NCI-H187 treated with DMSO at 0.1 percent for 48 hours (cell line): ENCODE measurements around the gene PLXNA4.
"Not testable (repeated sequence)": the region's sequence is repeated elsewhere in the genome, so short reads cannot be mapped to it uniquely, and the experiment has no call there.

Experiments
- DNase-seq: peaks from one replicate; lab custom pipeline; 2025; lab: John Stamatoyannopoulos, UW

PLXNA4 gene

DNA sequence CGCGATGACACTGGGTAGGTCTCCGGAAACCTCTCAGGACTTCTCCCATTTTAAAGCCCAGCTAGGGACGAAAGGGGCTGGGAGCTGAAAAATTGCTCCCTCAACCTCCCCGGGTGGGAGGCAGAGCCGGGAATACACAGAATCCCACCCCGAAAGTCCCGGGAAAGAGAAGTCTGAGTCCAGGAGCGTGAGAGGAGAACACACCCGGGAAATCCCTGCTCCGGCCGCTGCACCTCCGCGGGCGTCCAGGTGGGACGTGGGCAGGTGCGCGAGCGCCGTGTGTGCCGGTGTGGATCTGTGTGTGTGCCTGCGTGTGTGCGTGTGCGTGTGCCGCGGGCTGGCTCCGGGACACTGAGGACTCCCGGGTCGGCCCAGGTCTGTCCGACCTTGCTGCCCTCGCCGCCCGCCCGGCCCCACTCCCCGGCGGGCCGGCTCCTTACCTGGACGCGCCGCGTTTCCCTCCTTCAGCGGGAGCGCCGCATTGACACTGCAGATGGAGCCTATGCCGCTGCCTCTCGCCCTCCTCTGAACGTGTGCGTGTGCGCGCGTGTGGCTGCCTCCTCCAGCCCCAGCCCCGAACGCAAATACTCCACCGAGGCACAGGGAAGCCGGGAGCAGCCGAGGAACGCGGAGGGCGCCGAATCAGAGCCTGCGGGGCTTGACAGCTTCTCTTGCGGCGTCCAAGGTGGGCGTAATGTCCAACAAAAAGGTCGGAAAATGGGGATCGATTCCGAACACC is at the start of gene PLXNA4:
PLXNA4 (minus strand) TSS at position 489 of the 739 bp plus-strand sequence. CDS start 67,777 bp downstream, outside the sequence.
- DNase-seq: no peak

- DNase-seq: no peak
Observed at GRCh38 chr7:132625651-132626050, 49.4 kb upstream of the PLXNA4 start.

GRCh38 chr7:132622081-132622480 is 45.8 kb upstream of the PLXNA4 start:
- no peak for DNase-seq

DNA sequence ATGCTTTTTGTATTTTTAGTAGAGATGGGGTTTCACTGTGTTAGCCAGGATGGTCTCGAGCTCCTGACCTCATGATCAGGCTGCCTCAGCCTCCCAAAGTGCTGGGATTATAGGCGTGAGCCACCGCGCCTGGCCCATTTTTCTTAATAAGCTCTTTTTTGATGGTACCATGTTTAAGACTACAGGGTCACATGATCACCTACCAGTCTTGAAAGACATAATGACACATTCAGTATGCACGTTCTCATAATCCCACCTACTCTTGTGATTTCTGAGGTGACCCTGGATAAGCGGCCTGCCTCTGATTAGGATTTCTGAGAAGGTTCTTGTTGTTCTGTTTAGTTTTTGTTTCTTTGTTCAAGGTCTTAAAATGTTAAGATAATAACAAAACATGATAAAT is 43.7 kb upstream of the PLXNA4 start:
- DNase-seq: no peak

GRCh38 chr7:132618956-132619305 is 42.7 kb upstream of the PLXNA4 start:
- no peak for DNase-seq

- DNase-seq: no peak
Observed at GRCh38 chr7:132618271-132618955, 42.1 kb upstream of the PLXNA4 start.

- no peak for DNase-seq
Observed at GRCh38 chr7:132614428-132615318, 38.4 kb upstream of the PLXNA4 start.

GRCh38 chr7:132613737-132614136 is 37.5 kb upstream of the PLXNA4 start:
- no peak for DNase-seq

GRCh38 chr7:132610995-132611394 is 34.7 kb upstream of the PLXNA4 start:
- DNase-seq: no peak

- no peak for DNase-seq
Observed at GRCh38 chr7:132609906-132610520, 33.7 kb upstream of the PLXNA4 start.

- no peak for DNase-seq
Observed at GRCh38 chr7:132609222-132609621, 33.0 kb upstream of the PLXNA4 start.

DNA sequence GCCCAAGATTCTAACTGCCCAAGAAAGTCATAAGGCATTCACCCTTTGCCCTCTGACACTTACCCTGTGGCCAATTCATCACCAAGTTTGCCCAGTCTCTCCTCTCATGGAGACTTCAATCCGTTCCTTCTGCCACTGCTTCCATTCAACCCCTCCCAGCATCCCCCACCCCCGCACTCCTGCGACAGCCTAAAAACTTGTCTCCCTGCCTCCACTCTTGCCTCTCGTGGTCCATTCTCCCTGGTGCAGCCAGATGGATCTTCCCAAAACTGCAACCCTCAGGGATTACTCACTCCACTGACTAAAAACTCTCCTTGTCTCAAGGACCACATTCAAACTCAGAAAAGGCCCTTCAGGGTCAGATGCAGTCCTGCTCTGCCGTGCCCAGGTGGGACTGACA is 32.3 kb upstream of the PLXNA4 start:
- DNase-seq: no peak

GRCh38 chr7:132607656-132608055 is 31.4 kb upstream of the PLXNA4 start:
- DNase-seq: no peak

DNA sequence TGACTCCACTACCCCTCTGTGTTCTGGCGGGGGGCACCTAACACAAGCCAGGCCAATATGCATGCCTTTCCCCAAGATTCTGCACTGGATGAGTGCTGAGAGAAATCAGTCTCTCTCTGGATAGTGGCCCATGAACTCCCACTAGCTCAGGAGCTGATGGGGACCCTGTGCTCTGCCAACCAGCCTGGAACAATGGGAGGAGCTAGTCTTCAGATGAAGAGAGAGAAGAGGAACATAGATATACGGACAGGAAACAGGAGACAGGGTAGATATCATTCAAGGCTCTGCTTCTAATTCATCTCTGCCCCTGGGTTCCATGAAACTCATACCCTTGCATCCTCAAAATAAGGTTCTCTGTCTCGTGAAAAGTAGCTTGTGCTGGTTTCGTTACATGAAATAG is 27.9 kb upstream of the PLXNA4 start:
- no peak for DNase-seq

- no peak for DNase-seq
Observed at GRCh38 chr7:132603220-132603833, 27.1 kb upstream of the PLXNA4 start.

DNA sequence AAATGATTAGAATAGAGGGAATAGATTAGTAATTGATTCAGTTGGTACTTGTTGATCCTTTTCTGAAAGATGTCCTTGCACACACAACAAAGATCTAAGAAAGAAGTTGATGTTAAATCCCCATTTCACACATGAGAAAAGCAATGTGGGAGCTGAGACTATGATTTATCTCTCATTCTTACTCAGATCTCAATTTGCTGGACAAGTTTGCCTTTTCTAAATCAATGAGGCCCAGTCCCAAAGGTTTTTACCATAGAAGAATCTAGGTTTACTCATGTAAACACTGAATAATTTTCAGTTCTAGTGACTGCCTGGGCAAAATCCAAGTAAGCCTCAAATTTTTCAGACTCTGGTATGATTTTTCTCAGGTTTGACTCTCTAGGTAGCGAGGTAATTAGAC is 25.5 kb upstream of the PLXNA4 start:
- no peak for DNase-seq

- no peak for DNase-seq
Observed at GRCh38 chr7:132596588-132596987, 20.3 kb upstream of the PLXNA4 start.

- DNase-seq: not testable (repeated sequence)
Observed at GRCh38 chr7:132594741-132595140, 18.5 kb upstream of the PLXNA4 start.

DNA sequence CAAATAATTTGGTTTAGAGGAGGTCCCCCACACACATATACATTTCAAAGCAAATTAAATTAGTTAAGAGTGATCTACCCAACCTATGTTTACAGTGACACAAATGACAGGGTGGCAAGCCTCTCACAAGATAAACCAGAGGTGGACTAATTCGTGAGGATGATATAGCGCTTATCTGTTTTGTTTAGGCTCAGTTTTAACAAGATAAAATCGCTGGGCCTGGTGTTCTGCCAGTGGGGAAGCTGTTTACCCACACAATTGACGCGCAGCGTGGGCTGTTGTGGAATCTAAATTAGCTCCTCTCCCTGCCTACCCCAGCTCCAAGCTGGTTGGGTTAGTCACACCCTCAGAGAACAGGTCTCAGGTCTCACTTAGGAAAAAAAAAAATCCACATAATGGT is 16.7 kb upstream of the PLXNA4 start:
- DNase-seq: no peak

GRCh38 chr7:132592231-132592920 is 16.1 kb upstream of the PLXNA4 start:
- no peak for DNase-seq

DNA sequence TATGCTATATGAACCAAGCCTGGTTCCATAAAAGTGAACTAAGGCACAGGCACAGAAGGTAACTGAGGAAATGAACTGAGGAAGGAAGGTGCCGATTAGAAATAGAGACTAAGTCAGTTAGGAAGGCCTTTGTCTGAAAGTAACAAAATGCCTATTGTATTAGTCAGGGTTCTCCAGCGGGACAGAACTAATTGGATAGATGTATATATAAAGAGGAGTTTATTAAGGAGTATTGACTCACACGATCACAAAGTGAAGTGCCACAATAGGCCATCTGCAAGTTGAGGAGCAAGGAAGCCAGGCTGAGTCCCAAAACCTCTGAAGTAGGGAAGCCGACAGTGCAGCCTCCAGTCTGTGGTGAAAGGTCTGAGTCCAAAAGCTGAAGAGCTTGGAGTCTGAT is 13.9 kb upstream of the PLXNA4 start:
- no peak for DNase-seq
